Brain microvascular endothelial cell (primary cell): ENCODE results near the gene PTPRM.

Source experiments
- DNase-seq: peaks from one replicate; pipeline ENCODE4 v3.0.0-alpha.2; 2020
- H3K27ac ChIP-seq: fragments of 250-450 bp; sonication (Bioruptor Pico); 2 replicates; pipeline ENCODE4 v1.5.1; 2020; ENCODE audit warnings: mild to moderate bottlenecking, moderate library complexity
- H3K27me3 ChIP-seq: fragments of 250-450 bp; sonication (Bioruptor Pico); replicated peaks from 2 replicates; pipeline ENCODE4 v1.5.1; 2020; ENCODE audit warnings: mild to moderate bottlenecking
- H3K36me3 ChIP-seq: fragments of 250-450 bp; sonication (Bioruptor Pico); replicated peaks from 2 replicates; pipeline ENCODE4 v1.5.1; 2020; ENCODE audit warnings: mild to moderate bottlenecking
- H3K4me3 ChIP-seq: 2 replicates; pipeline ENCODE4 v1.5.1; 2011; ENCODE audit warnings: low read depth, mild to moderate bottlenecking, control low read depth, low read length, moderate library complexity
- in situ Hi-C: cut with HindIII; loops from 2 replicates; pipeline ENCODE4 v1.10.0; 2017; ENCODE audit warnings: low sequenced_read_pairs, low pct_ligation_motif_present
- TF ChIP-seq, protein P1 (sequence below): IDR thresholded peaks from 2 replicates; pipeline ENCODE4 v1.5.1; 2011; ENCODE audit warnings: low read depth, mild to moderate bottlenecking, moderate library complexity, low read length, control low read depth, inconsistent platforms; ENCODE audit errors: missing control alignments

PTPRM gene

DNA sequence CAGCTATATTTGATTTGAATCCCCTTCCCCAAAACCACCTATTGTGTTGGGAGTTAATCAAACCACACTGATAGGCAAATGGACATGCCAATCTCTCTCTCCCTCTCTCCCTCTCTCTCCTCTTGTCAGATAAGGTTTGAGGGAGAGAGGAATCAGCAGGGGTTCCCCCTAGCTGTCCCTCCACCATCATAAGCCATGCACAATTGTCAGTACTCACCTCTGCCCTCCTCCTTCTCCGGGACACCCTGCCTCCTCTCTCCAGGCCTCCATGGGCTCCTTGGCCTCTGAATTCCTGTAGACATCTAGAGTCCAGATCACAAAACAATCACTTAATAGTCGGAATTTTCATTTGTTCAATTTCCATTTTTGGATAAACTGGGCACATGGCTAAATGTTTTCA is 798.4 kb downstream of the PTPRM start:
- Histone ChIP-seq H3K36me3 (no peaks in the 10 kb centered on the region), H3K4me3 (no peak overlapping the region), H3K27ac (no peak overlapping the region), H3K27me3 (no peaks in the 10 kb centered on the region)
- in situ Hi-C loops: no loop called here
- TF ChIP-seq, protein P1, sequence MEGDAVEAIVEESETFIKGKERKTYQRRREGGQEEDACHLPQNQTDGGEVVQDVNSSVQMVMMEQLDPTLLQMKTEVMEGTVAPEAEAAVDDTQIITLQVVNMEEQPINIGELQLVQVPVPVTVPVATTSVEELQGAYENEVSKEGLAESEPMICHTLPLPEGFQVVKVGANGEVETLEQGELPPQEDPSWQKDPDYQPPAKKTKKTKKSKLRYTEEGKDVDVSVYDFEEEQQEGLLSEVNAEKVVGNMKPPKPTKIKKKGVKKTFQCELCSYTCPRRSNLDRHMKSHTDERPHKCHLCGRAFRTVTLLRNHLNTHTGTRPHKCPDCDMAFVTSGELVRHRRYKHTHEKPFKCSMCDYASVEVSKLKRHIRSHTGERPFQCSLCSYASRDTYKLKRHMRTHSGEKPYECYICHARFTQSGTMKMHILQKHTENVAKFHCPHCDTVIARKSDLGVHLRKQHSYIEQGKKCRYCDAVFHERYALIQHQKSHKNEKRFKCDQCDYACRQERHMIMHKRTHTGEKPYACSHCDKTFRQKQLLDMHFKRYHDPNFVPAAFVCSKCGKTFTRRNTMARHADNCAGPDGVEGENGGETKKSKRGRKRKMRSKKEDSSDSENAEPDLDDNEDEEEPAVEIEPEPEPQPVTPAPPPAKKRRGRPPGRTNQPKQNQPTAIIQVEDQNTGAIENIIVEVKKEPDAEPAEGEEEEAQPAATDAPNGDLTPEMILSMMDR: no peak
- DNase-seq: no peak

DNA sequence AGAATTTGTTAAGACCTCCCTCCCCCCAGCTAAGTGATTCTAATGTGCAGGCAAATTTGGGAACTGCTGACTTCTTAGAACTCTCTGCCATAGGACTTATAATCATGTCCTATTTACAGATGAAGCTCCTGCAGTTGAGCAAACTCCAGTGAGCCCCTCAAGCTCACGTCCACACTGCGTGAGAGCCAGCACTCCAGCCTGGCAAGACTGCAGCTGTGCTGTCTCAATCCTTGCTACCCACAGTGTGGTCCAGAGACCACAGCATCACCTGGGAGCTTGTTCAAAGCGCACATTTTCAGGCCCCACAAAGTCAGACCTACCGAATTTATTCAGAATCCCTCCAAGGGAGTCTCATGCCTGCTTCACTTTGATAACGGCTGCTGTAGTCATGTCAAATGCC is 799.0 kb downstream of the PTPRM start:
- no peaks in the 10 kb centered on the region for H3K27me3 ChIP-seq
- H3K36me3 ChIP-seq: no peaks in the 10 kb centered on the region
- no peak overlapping the region for H3K27ac ChIP-seq
- DNase-seq: no peak
- H3K4me3 ChIP-seq: no peak overlapping the region
- TF ChIP-seq, protein P1: no peak
- in situ Hi-C loops: no loop called here

DNA sequence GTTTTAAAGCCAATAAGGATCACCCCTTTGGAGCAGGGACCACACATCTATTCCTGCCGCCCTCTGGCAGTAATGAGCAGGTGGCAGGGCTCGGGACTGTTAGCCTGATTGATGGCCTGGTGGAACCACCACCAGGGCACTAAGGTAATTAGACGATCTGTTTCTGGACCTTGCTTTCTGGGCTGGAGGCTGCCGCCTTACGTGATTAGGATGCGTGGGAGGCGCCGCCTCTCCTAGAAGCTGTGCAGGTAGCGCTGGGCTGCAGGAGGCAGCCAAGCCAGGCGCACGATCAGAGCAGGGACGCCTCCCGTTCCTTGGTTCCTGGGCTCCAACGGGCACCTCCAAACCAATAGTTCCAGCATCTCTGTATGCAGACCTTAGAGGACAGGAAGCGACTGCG is 799.5 kb downstream of the PTPRM start:
- no peak for DNase-seq
- H3K4me3 ChIP-seq: no peak overlapping the region
- in situ Hi-C loops: no loop called here

DNA sequence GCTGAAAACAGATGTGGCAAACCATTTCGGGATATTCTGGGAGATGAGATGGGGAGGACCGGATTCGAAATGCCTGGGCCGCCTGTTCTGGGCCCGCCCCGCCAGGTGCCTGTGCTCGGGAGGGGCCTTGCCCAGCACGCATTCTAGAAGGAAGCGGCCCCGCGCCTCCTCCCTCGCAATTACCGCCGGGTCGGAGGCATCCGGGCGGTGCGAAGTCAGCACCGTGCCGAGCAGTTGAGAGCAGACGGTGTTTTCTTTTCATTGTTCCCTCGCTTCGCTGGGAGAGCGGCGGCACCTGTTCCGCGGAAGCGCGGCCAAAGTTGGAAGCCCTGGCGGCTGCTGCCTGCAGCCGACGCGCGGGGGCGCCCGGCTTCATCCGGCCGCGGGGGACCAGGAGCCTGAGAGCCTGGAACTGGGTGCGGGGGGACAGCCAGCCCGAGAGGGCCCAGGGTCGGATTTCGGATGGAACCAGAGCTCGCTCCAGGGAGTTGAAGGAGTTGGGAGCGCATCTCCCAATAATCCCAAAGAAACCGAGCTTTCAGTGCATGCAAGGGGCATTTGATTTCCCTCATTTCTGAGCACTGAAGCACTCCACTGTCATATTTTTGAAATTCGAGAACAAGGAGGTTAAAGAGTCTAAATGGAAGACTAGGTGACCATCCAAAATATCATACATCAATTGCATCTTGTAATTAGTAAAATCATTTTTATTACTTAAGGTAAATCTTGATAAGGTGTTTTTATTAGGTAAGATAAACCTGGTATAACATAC is 800.3 kb downstream of the PTPRM start:
- H3K36me3 ChIP-seq: no peaks in the 10 kb centered on the region
- TF ChIP-seq, protein P1: peak; percentile 70
- no peaks in the 10 kb centered on the region for H3K27me3 ChIP-seq
- H3K27ac ChIP-seq: no peak overlapping the region
- peak overlapping the region; percentile 27 for H3K4me3 ChIP-seq
- in situ Hi-C loops: no loop called here
- no peak for DNase-seq

More for the DNA sequence above, 799.5 kb downstream of the PTPRM start:
- Histone ChIP-seq H3K36me3 (no peaks in the 10 kb centered on the region), H3K27me3 (no peaks in the 10 kb centered on the region), H3K27ac (no peak overlapping the region)
- TF ChIP-seq, protein P1: no peak

DNA sequence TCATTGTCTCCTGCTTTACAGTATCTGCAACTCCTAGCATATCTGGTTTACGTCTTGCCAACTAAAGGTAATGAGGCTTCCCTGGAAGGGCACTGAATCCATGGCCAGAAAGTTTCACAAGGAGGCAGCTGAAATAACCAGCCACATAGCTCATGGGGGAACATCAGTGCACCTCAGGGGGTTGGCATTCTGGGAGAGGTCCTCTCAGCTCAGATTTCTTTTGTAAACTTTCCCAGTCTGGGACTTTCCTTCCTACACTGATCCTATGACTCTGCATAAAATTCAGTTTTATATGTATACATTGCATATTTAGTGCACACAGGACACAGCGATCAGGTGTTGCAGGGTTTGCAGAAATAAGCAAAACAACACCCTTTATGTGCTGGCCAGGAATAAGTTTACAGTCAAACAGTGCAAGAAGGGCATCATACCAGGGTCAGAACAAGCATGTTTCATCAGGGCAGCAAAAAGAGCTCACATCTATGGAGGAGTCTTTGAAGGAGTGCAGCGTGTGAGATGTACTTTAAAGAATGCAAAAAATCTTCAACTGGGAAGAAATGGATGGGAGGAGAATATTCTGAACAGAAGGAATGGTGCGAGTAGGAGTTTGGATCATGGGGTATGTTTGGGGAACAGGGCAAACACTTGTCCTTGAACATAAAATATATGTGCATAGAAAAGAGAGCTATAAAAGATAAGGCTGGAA is 801.5 kb downstream of the PTPRM start:
- Histone ChIP-seq H3K4me3 (no peak overlapping the region), H3K27ac (no peak overlapping the region), H3K27me3 (no peaks in the 10 kb centered on the region), H3K36me3 (no peaks in the 10 kb centered on the region)
- in situ Hi-C loops: no loop called here
- TF ChIP-seq, protein P1: no peak
- DNase-seq: no peak
